GM23338 (cell line): ENCODE results near the gene TMEM61. TPM values are rescaled to one million over a fixed set of nuclear protein-coding genes. Genes with fewer than 3 reads are reported as not detected.

Source experiments
- ATAC-seq: fragments of 200-7000 bp; cut with Tn5 transposase; 3 replicates; pipeline ENCODE4 v1.9.1; 2020
- DNase-seq: peaks from one replicate; pipeline ENCODE4 v3.0.0-alpha.2; 2015; ENCODE audit warnings: low spot score
- H2AFZ ChIP-seq: fragments of 200-600 bp; sonication (generic); 2 replicates; pipeline ENCODE4 v1.8.0; 2016; ENCODE audit warnings: antibody characterized with exemption, mild to moderate bottlenecking, moderate library complexity
- H3F3A ChIP-seq: fragments of 200-600 bp; sonication (generic); replicated peaks from 2 replicates; pipeline ENCODE4 v1.8.0; 2017; ENCODE audit warnings: antibody characterized with exemption, mixed run types, low read depth
- H3K27ac ChIP-seq: fragments of 200-600 bp; sonication (generic); 2 replicates; pipeline ENCODE4 v1.6.1; 2016; ENCODE audit warnings: low read depth
- H3K27me3 ChIP-seq: fragments of 200-600 bp; sonication (generic); 2 replicates; pipeline ENCODE4 v1.8.0; 2016; ENCODE audit warnings: mild to moderate bottlenecking, mixed run types, moderate library complexity; ENCODE audit not compliant: insufficient read depth
- H3K36me3 ChIP-seq: fragments of 200-600 bp; sonication (generic); 2 replicates; pipeline ENCODE4 v1.8.0; 2016; ENCODE audit warnings: mild to moderate bottlenecking; ENCODE audit not compliant: insufficient read depth
- H3K4me1 ChIP-seq: fragments of 200-600 bp; sonication (generic); 2 replicates; pipeline ENCODE4 v1.8.0; 2016; ENCODE audit warnings: mild to moderate bottlenecking, moderate library complexity; ENCODE audit not compliant: insufficient read depth
- H3K4me2 ChIP-seq: fragments of 200-600 bp; sonication (generic); 2 replicates; pipeline ENCODE4 v1.7.1; 2017; ENCODE audit warnings: mixed run types
- H3K4me3 ChIP-seq: fragments of 200-600 bp; sonication (generic); 2 replicates; pipeline ENCODE4 v1.6.1; 2016; ENCODE audit warnings: mixed run types
- H3K79me2 ChIP-seq: fragments of 200-600 bp; sonication (generic); replicated peaks from 2 replicates; pipeline ENCODE4 v1.8.0; 2017; ENCODE audit warnings: mild to moderate bottlenecking; ENCODE audit not compliant: insufficient read depth
- H3K9me2 ChIP-seq: fragments of 200-600 bp; sonication (generic); 2 replicates; pipeline ENCODE4 v1.8.0; 2017; ENCODE audit not compliant: insufficient read depth
- H4K20me1 ChIP-seq: fragments of 200-600 bp; sonication (generic); replicated peaks from 2 replicates; pipeline ENCODE4 v1.8.0; 2017; ENCODE audit warnings: mild to moderate bottlenecking; ENCODE audit not compliant: insufficient read depth
- H3K27ac Mint-ChIP-seq: 2 replicates; pipeline ENCODE4 v1.8.0; 2020; ENCODE audit warnings: inconsistent platforms, mild to moderate bottlenecking, moderate library complexity, mixed read lengths
- H3K27me3 Mint-ChIP-seq: 3 replicates; pipeline ENCODE4 v1.8.0; 2022; ENCODE audit warnings: low read depth, mild to moderate bottlenecking, moderate library complexity, mixed read lengths, inconsistent platforms; ENCODE audit not compliant: insufficient read depth, poor library complexity
- H3K36me3 Mint-ChIP-seq: 3 replicates; pipeline ENCODE4 v1.8.0; 2021; ENCODE audit warnings: low read depth, mild to moderate bottlenecking, inconsistent platforms, moderate library complexity, mixed read lengths
- H3K4me1 Mint-ChIP-seq: 3 replicates; pipeline ENCODE4 v1.8.0; 2020; ENCODE audit warnings: mild to moderate bottlenecking, inconsistent platforms, mixed read lengths
- H3K4me3 Mint-ChIP-seq: 3 replicates; pipeline ENCODE4 v1.8.0; 2021; ENCODE audit warnings: moderate library complexity, mild to moderate bottlenecking, inconsistent platforms, mixed read lengths
- H3K9me3 Mint-ChIP-seq: 3 replicates; pipeline ENCODE4 v1.8.0; 2020; ENCODE audit warnings: moderate library complexity, mild to moderate bottlenecking, inconsistent platforms, mixed read lengths
- CREB1 ChIP-seq: fragments of 250-450 bp; sonication (Bioruptor Pico); IDR thresholded peaks from 2 replicates; pipeline ENCODE4 v1.5.0; 2020; ENCODE audit warnings: low read depth, mild to moderate bottlenecking, moderate library complexity
- EZH2 ChIP-seq: fragments of 200-600 bp; sonication (generic); IDR thresholded peaks from one replicate; pipeline ENCODE4 v1.8.0; 2017; ENCODE audit warnings: antibody characterized with exemption, mild to moderate bottlenecking, low read depth; ENCODE audit not compliant: unreplicated experiment
- JUNB ChIP-seq: IDR thresholded peaks from one replicate; pipeline ENCODE4 v1.6.1; 2016; ENCODE audit warnings: antibody characterized with exemption; ENCODE audit not compliant: unreplicated experiment
- REST ChIP-seq: IDR thresholded peaks from one replicate; pipeline ENCODE4 v1.6.1; 2018; ENCODE audit warnings: antibody characterized with exemption; ENCODE audit not compliant: unreplicated experiment
- STAT1 ChIP-seq: IDR thresholded peaks from one replicate; pipeline ENCODE4 v1.6.1; 2016; ENCODE audit warnings: antibody characterized with exemption; ENCODE audit not compliant: unreplicated experiment
- ZNF114 ChIP-seq: fragments of 250-450 bp; sonication (Bioruptor Pico); IDR thresholded peaks from 2 replicates; pipeline ENCODE4 v1.5.0; 2020; ENCODE audit warnings: mild to moderate bottlenecking, moderate library complexity
- ZNF331 ChIP-seq: fragments of 250-450 bp; sonication (Bioruptor Pico); IDR thresholded peaks from 2 replicates; pipeline ENCODE4 v1.5.0; 2020; ENCODE audit warnings: low read depth, mild to moderate bottlenecking, moderate library complexity
- ZNF462 ChIP-seq: fragments of 250-450 bp; sonication (Bioruptor Pico); IDR thresholded peaks from 2 replicates; pipeline ENCODE4 v1.5.0; 2020; ENCODE audit warnings: mild to moderate bottlenecking, moderate library complexity
- polyA plus RNA-seq: library from polyadenylated mRNA; unstranded; fragments of >200 nt; fragmentation: Nextera tagmentation; extraction: Ambion mirVana; gene quantifications from 2 replicates; pipeline ENCODE4 v1.2.1, GENCODE V29; 2016
- total RNA-seq: library from RNA; depleted of rRNA; stranded (reverse); fragments of >200 nt; shearing (Covaris generic); gene quantifications from 2 replicates; pipeline ENCODE4 v1.2.3, GENCODE V29; 2014
- TF ChIP-seq, protein P1 (sequence below), 2 experiments: fragments of 200-600 bp in 1 of 2; sonication (generic) in 1 of 2; conservative IDR thresholded peaks; 2 replicates each; pipeline versions ENCODE4 v1.5.1 to v1.6.1; 2016 to 2017; ENCODE audit warnings: antibody characterized with exemption in 2 of 2, low read depth in 2 of 2, mild to moderate bottlenecking in 2 of 2, moderate library complexity in 1 of 2

Gene TMEM61
- total and polyA plus RNA-seq, 2 experiments from 2014 or later, result 2.0 to 3.6 TPM

- ATAC-seq (no peak), DNase-seq (no peak)
- peaks cover 5% of the 10 kb centered on the region for H3K36me3 Mint-ChIP-seq
- H3K27ac Mint-ChIP-seq, result no peak overlapping the region
- peaks cover 14% of the 10 kb centered on the region for H3K4me1 ChIP-seq
- H2AFZ ChIP-seq, result no peak overlapping the region
- H3K4me3 Mint-ChIP-seq, result no peak overlapping the region
- H3K27me3 ChIP-seq, result no peaks in the 10 kb centered on the region
- no peak overlapping the region for H3K4me2 ChIP-seq
- no peak overlapping the region for H3K27ac ChIP-seq
- H4K20me1 ChIP-seq, result no peaks in the 10 kb centered on the region
- H3K9me2 ChIP-seq, result no peaks in the 10 kb centered on the region
- TF ChIP-seq STAT1 (no peak), JUNB (no peak), EZH2 (no peak), ZNF331 (CRISPR knock-in tag) (no peak), ZNF114 (CRISPR knock-in tag) (no peak), REST (no peak), CREB1 (CRISPR knock-in tag) (no peak)
- H3K4me3 ChIP-seq, result no peak overlapping the region
- no peaks in the 10 kb centered on the region for H3K36me3 ChIP-seq
- peaks cover 4% of the 10 kb centered on the region; the same call in 1 of the 2 replicates for H3F3A ChIP-seq
- H3K79me2 ChIP-seq, result no peaks in the 10 kb centered on the region
- peaks cover 8% of the 10 kb centered on the region for H3K4me1 Mint-ChIP-seq
- H3K9me3 Mint-ChIP-seq, result peaks cover 9% of the 10 kb centered on the region
- H3K27me3 Mint-ChIP-seq, result peaks cover 13% of the 10 kb centered on the region
Measured at GRCh38 chr1:55018395-55018794, 38.0 kb downstream of the TMEM61 start.

- peak; percentile 99 for DNase-seq
- ATAC-seq, result peak; percentile 100
- Histone ChIP-seq H3K4me2 (no peak overlapping the region), H3K27ac (peak overlapping the region; percentile 87), H3K4me1 (peaks cover 20% of the 10 kb centered on the region), H3K79me2 (no peaks in the 10 kb centered on the region), H3K9me2 (no peaks in the 10 kb centered on the region), H2AFZ (peak overlapping the region; percentile 97), H3K27me3 (no peaks in the 10 kb centered on the region), H3K36me3 (no peaks in the 10 kb centered on the region), H4K20me1 (no peaks in the 10 kb centered on the region), H3F3A (peaks cover 4% of the 10 kb centered on the region; the same call in 1 of the 2 replicates), H3K4me3 (no peak overlapping the region)
- Mint-ChIP-seq H3K4me1 (peaks cover 22% of the 10 kb centered on the region), H3K27ac (no peak overlapping the region), H3K27me3 (peaks cover 9% of the 10 kb centered on the region), H3K36me3 (peaks cover 9% of the 10 kb centered on the region), H3K4me3 (no peak overlapping the region), H3K9me3 (peaks cover 21% of the 10 kb centered on the region)
- TF ChIP-seq, protein P1, sequence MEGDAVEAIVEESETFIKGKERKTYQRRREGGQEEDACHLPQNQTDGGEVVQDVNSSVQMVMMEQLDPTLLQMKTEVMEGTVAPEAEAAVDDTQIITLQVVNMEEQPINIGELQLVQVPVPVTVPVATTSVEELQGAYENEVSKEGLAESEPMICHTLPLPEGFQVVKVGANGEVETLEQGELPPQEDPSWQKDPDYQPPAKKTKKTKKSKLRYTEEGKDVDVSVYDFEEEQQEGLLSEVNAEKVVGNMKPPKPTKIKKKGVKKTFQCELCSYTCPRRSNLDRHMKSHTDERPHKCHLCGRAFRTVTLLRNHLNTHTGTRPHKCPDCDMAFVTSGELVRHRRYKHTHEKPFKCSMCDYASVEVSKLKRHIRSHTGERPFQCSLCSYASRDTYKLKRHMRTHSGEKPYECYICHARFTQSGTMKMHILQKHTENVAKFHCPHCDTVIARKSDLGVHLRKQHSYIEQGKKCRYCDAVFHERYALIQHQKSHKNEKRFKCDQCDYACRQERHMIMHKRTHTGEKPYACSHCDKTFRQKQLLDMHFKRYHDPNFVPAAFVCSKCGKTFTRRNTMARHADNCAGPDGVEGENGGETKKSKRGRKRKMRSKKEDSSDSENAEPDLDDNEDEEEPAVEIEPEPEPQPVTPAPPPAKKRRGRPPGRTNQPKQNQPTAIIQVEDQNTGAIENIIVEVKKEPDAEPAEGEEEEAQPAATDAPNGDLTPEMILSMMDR (conservative IDR thresholded peaks at IDR 0.05; ENCODE audit: low read depth in 2 of 2), result peak; percentile 95 to 97
- TF ChIP-seq ZNF462 (CRISPR knock-in tag), result no peak
Measured at GRCh38 chr1:55021942-55022546, 41.6 kb downstream of the TMEM61 start.
